ENCODE measurements around the gene UXS1. TPM values are rescaled to one million over a fixed set of nuclear protein-coding genes. Genes with fewer than 3 reads are reported as not detected.

UXS1 gene
- total RNA-seq, 1 experiment from 2014 or later = 46.3 TPM

DNA sequence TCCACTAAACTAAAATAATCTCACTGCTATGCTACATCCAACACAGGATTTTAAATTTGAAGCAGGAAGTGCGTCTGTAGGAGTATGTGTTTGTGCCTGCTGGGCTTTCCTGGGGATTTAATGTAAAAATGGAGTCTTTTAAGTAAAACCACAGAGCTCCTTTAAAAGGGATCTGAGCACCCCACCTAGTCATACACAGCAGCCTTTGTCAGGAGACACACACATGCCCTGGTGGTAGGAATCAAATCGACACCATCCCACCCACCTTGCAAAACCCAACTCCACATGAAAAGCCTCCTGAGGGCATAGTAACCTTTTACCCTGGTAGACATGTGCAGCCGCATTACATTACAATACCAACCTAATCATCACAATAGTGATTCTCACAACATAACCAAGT lies 29.1 kb downstream of the UXS1 start:
- Mint-ChIP-seq H3K4me3 (peak overlapping the region in 1 of 2 experiments; percentile 24; a peak in 2 of 5 replicates), H3K27me3 (ENCODE audit: low read depth) (no peaks in the 10 kb centered on the region), H3K36me3 (ENCODE audit: insufficient read depth in 1 of 3, low read depth in 3 of 3) (peaks cover 4 to 26% (median 25%) of the 10 kb centered on the region in 3 experiments; a peak in 6 of 7 replicates), H3K27ac (peak overlapping the region; percentile 11 to 72 (median 20); a peak in 6 of 7 replicates), H3K4me1 (peaks cover 59 to 71% of the 10 kb centered on the region in 2 experiments), H3K9me3 (no peaks in the 10 kb centered on the region)
- Histone ChIP-seq H3K14ac (ENCODE audit: insufficient read depth, low read length) (no peak overlapping the region), H3T11ph (ENCODE audit: low read length) (no peak overlapping the region), H2AK5ac (ENCODE audit: insufficient read length, low read length) (no peak overlapping the region), H3K9ac (ENCODE audit: extremely low read depth, insufficient read length, low read length) (no peak overlapping the region), H4K20me1 (ENCODE audit: control insufficient read depth, insufficient read depth, insufficient read length) (no peaks in the 10 kb centered on the region), H2BK12ac (ENCODE audit: insufficient read length, low read depth, low read length) (no peak overlapping the region), H3K23ac (ENCODE audit: insufficient read length, low read depth, low read length) (no peak overlapping the region), H4K5ac (ENCODE audit: insufficient read length, low read depth, low read length) (no peak overlapping the region), H3K79me1 (ENCODE audit: insufficient read depth, low read depth, low read length, poor library complexity, severe bottlenecking) (no peaks in the 10 kb centered on the region), H3K18ac (ENCODE audit: insufficient read length, low read depth, low read length) (no peak overlapping the region), H3K27me3 (ENCODE audit: insufficient read depth, low read length) (no peaks in the 10 kb centered on the region), H4K91ac (ENCODE audit: insufficient read length, low read depth, low read length) (no peak overlapping the region), H3K9me3 (ENCODE audit: control insufficient read depth, low read depth, low read length) (no peaks in the 10 kb centered on the region), H3K23me2 (ENCODE audit: insufficient read length, low read depth, low read length, poor library complexity, severe bottlenecking) (no peaks in the 10 kb centered on the region), H2BK20ac (ENCODE audit: low read depth, low read length, poor library complexity, severe bottlenecking) (no peak overlapping the region), H2BK15ac (ENCODE audit: low read depth, low read length) (no peak overlapping the region), H2BK120ac (ENCODE audit: low read depth, low read length, poor library complexity, severe bottlenecking) (no peak overlapping the region), H3K79me2 (ENCODE audit: insufficient read depth, low read length) (peaks cover 7% of the 10 kb centered on the region; the same call in 1 of the 2 replicates), H3K4me1 (ENCODE audit: insufficient read depth, low read length) (peaks cover 15% of the 10 kb centered on the region; the same call in 1 of the 2 replicates), H3K4ac (ENCODE audit: low read depth, low read length) (no peak overlapping the region), H4K8ac (replicated peaks; ENCODE audit: insufficient read length, low read depth, low read length) (no peak overlapping the region), H3K27ac (ENCODE audit: insufficient read length, low read depth, low read length) (no peak overlapping the region), H2AFZ (ENCODE audit: low read length) (no peak overlapping the region), H3K4me2 (ENCODE audit: insufficient read depth, insufficient read length, low read length) (no peak overlapping the region), H3K56ac (ENCODE audit: insufficient read length, low read depth, low read length) (no peak overlapping the region), H2BK5ac (ENCODE audit: insufficient read length, low read length) (no peak overlapping the region)
- TF ChIP-seq, protein P1, sequence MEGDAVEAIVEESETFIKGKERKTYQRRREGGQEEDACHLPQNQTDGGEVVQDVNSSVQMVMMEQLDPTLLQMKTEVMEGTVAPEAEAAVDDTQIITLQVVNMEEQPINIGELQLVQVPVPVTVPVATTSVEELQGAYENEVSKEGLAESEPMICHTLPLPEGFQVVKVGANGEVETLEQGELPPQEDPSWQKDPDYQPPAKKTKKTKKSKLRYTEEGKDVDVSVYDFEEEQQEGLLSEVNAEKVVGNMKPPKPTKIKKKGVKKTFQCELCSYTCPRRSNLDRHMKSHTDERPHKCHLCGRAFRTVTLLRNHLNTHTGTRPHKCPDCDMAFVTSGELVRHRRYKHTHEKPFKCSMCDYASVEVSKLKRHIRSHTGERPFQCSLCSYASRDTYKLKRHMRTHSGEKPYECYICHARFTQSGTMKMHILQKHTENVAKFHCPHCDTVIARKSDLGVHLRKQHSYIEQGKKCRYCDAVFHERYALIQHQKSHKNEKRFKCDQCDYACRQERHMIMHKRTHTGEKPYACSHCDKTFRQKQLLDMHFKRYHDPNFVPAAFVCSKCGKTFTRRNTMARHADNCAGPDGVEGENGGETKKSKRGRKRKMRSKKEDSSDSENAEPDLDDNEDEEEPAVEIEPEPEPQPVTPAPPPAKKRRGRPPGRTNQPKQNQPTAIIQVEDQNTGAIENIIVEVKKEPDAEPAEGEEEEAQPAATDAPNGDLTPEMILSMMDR (conservative IDR thresholded peaks at IDR 0.05) = peak; percentile 65
- WGBS (ENCODE audit: extremely low coverage, insufficient read length, low lambda C conversion rate) = no CpG with 5 or more reads among the region's 3 CpGs
- DNase-seq = peak; percentile 51
